GM21528 (cell line): ENCODE measurements around the gene BAG3.

Source experiments
- ATAC-seq: cut with Tn5 transposase; IDR thresholded peaks from one replicate; pipeline ENCODE4 v1.9.1; 2021; ENCODE audit warnings: mild to moderate bottlenecking, moderate library complexity; ENCODE audit not compliant: unreplicated experiment, low FRiP score

The BAG3 gene

GRCh38 chr10:119663866-119664698 lies 12.9 kb downstream of the BAG3 start:
- no peak for ATAC-seq

- ATAC-seq = no peak
These were observed 14.9 kb downstream of the BAG3 start for GRCh38 chr10:119665901-119666708.

- no peak for ATAC-seq
These were observed 15.5 kb downstream of the BAG3 start for GRCh38 chr10:119666709-119667004.

GRCh38 chr10:119667562-119668328 lies 16.6 kb downstream of the BAG3 start:
- ATAC-seq = no peak

- no peak for ATAC-seq
These were observed 17.3 kb downstream of the BAG3 start for GRCh38 chr10:119668461-119668860.

- no peak for ATAC-seq
These were observed 18.2 kb downstream of the BAG3 start for GRCh38 chr10:119669331-119669730.

- no peak for ATAC-seq
These were observed 18.9 kb downstream of the BAG3 start for GRCh38 chr10:119669975-119670640.

GRCh38 chr10:119670717-119671116 lies 19.5 kb downstream of the BAG3 start:
- no peak for ATAC-seq

GRCh38 chr10:119671381-119671780 lies 20.2 kb downstream of the BAG3 start:
- ATAC-seq = no peak

- ATAC-seq = no peak
These were observed 21.1 kb downstream of the BAG3 start for GRCh38 chr10:119672291-119672690.

GRCh38 chr10:119673271-119673670 lies 22.1 kb downstream of the BAG3 start:
- no peak for ATAC-seq

- no peak for ATAC-seq
These were observed 24.4 kb downstream of the BAG3 start for GRCh38 chr10:119675483-119676170.

- no peak for ATAC-seq
These were observed 25.9 kb downstream of the BAG3 start for GRCh38 chr10:119677126-119677525.

GRCh38 chr10:119677904-119678755 lies 26.9 kb downstream of the BAG3 start:
- ATAC-seq = no peak

- no peak for ATAC-seq
These were observed 28.3 kb downstream of the BAG3 start for GRCh38 chr10:119679480-119679829.

- no peak for ATAC-seq
These were observed 28.9 kb downstream of the BAG3 start for GRCh38 chr10:119680050-119680449.

GRCh38 chr10:119680650-119681081 lies 29.5 kb downstream of the BAG3 start:
- ATAC-seq = no peak

- ATAC-seq = peak; percentile 81
These were observed 35.4 kb downstream of the BAG3 start for GRCh38 chr10:119686465-119687191.
